Measurements from ENCODE around the gene SLC39A10. TPM values are rescaled to one million over a fixed set of nuclear protein-coding genes. Genes with fewer than 3 reads are reported as not detected.

The SLC39A10 gene
- total and polyA plus RNA-seq, 9 of the 15 experiments (the other 6 are each of a cell fraction or from before 2014, with no cell fraction given) = 12.5 to 40.1 (median 23.1) TPM

Small RNA genes within 50 kb of the gene (small RNA-seq; reads per million reads assigned to genes)
- not detected for gene RNU6-915P

All from K562 (cell line).